Islet of Langerhans (tissue), 1 donor: Measurements from ENCODE around the gene STRIP2.
"Not testable (repeated sequence)": the region's sequence is repeated elsewhere in the genome, so short reads cannot be mapped to it uniquely, and the experiment has no call there.

Experiments used
- FAIRE-seq: peaks from one replicate; lab custom pipeline; 2011; peaks lifted over from hg19 to GRCh38; lab: Jason Lieb, UNC

The STRIP2 gene

DNA sequence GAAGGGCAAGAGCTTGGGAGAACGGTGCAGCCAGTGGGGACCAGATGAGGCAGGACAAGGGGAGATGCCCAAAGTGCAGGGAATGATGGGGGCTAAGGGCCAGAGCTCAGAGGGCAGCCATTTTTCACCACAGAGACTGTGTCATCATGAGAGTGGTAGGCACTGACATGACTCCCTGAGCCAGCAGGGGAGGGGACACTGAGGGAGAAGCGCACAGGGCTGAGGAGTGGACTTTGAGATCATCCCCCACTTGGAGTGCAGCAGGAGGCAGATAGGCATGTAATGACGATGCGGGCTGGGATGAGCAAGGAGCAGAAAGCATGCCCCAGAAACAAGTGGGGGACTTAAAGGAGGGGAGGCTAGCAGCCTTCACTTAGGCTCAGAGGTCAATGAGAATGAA lies 62.9 kb downstream of the STRIP2 start:
- no peak for FAIRE-seq

DNA sequence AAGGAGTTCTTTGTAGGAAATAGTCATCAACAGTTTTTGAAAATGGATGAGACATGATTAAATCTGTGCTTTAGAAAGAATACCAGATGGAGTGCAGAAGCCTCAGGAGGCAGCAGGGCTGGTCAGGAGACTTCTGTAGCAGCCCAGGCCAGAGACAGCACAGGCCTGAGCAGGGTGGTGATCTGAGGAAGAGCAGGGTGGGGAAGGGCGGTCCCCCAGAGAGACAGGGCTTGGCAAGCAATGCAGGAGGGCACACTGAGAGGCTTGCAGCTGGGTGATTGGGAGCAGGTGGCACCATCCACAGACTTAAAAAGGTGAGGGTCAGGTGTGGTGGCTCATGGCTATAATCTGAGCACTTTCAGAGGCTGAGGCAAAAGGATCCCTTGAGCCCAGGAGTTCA lies 63.8 kb downstream of the STRIP2 start:
- no peak for FAIRE-seq

DNA sequence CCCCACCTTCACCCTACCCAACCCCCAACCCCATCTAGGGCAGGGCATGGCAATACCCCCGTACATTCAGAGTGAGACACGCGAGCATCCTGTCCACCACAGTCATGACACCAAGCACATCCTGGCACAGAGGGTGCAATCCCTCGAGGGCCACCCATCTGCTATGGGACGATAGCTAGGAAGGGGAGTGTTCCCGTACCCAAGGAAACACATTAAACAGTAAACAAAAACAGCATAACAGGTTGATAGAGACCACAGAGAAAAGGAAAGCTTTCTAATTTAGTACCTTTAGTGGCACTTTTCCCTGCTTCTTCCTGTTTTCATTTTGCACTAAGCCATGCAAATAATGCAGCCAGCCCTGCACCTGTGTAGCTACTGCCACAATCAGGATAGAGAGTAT lies 65.8 kb downstream of the STRIP2 start:
- FAIRE-seq, result no peak

DNA sequence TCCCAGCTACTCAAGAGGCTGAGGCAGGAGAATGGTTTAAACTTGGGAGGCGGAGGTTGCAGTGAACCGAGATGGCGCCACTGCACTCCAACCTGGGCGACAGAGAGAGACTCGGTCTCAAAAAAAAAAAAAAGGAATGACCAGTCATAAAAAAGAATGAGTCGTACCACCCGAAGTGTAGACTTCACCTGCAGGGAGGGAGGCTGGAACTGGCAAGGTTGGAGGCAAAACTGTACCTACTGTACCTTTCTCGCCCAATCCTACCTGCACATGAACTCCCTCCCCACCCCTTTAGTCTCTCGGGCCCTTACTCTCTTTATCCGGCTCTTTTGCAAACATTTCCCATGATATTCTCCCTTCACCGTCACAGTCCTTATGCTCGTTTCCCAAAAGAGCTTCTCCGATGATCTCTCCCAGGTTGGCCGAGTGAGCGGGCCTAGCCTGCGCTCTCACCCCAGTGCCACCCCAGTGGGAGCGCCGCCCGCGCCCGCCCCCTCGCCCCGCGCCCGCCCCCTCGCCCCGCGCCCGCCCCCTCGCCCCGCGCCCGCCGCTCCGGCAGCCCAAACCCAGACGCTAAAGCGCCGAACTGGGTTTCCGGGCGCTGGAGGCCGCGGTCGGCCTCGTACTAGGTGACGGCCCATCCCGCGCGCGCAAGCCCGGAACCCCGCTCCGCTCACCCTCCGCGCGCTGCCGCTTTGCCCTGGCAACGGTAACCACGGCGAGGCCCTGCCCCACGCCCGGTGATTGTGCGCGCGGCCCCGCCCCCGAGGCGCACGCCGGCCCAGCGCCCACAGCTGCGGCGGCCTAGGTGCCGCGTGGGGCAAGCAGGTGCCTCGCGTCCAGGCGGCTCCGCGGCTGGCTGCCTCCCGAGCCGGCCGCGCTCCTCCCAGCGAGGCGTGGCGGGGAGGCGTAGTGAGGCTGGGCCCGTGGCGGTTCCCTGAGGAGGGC lies 67.8 kb downstream of the STRIP2 start, which contains the start of gene SMKR1:
TSS of gene SMKR1 (plus strand) at position 772 of the 948 bp plus-strand sequence. CDS start 294 bp downstream, outside the sequence.
- FAIRE-seq, result no peak

DNA sequence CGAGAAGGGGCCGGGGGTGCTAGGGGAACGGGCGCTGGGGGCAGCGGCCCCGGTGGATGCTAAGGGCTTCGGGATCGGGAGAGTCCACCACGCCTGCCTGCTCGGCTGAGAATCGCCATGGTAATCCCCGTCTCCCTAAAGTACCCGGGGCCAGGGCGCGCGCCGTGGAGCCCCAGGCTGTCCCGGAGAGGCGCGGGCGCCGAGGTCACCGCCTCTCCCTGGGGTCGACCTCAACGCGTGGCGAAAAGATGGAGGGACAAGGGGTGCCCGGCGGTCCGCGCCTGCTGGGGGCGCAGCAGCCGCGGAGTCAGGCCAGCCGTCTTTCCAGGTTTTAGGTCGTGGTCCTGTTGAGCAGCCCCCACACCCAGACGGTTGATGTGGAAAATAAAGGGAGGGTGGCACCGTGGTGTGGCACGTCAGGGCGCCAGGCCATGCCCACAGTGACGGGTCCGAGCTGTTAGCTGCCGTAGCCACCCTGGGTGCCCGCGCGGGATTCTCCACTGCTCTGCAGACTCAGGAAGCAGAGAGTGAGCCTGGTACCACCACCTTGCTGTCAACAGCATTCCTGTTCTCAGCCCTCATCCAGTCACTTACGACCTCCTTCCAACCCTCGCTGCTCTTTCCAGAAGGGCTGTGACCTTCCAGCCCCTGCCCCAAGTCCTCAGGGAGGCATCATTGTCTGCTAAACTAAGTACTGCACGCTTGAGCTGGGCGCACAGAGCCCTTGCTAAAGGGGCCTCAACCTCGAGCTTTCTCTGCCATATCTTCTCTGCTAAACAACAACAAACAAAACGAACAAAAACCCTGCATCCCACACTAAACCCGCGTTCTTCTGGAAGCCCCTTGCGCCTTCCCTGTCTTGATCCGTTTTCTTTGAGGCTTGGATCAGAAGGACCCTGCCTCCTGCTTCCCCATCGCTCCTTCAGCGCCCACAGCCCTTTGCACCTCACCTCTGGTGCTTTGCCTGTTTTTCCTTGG lies 68.8 kb downstream of the STRIP2 start:
- no peak for FAIRE-seq

DNA sequence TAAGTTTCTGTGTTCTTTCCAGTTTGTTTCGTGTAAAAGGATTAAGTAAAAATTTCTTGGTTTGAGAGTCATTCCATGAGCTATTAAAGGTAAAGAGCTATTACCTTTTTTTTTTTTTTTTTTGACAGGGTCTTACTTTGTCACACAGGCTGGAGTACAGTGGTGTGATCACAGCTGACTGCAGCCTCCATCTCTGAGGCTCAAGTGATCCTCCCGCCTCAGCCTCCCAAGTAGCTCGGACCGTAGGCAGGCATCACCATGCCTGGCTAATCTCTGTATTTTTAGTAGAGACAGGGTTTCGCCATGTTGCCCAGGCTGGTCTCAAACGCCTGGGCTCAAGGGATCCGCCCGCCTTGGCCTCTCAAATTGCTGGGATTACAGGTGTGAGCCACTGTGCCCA lies 69.5 kb downstream of the STRIP2 start:
- FAIRE-seq, result no peak

DNA sequence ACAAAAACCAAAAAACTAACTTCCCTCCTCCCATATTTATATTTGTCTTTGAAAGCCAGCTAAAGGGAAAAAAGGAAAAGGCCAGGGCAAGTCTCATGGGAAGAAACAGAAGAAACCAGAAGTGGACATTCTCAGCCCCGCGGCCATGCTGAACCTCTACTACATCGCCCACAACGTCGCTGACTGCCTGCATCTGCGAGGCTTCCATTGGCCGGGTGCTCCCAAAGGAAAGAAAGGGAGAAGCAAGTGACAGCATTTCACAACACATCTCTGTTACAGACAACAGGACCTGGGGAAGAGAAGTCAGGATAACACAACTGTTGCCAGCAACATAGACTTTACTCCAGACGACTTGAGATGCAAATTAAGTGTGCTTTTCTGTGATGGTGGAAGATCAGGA lies 78.0 kb downstream of the STRIP2 start:
- no peak for FAIRE-seq

DNA sequence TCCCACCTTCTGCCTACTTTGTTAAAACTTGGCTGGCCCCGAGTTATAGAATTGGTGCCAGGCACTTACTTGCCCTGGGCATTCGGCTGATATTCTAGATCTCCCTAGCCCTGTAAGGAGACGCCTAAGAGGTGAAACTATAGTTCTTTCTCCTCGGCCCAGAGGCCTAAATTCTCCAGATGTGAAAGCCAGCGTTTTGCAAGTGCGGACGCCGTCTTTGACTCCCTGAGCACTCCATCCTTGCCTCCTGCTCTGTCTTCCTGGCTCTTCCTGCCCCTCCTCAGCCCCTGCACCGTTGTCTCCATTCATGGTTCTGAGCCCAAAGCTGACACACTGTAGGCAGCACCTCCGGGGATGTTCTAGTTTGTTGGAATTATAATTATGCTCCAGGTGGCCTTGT lies 79.3 kb downstream of the STRIP2 start:
- no peak for FAIRE-seq

DNA sequence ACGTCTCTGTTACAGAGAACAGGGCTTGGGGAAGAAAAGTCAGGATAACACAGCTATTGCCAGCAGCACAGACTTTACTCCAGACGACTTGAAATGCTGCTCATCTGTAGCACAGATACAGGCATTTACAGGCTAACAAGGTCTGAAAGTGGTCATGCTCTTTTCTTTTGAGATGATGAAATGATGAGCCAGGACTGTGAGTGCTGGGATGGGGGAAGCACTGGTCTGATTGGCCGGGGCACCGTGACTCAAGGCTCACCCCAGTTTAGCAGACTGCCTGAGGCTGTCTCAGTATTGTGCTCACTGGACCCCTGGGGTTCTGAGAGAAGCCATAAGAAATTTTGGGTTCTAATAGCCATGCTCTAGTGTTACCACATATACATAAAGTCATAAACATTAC lies 80.5 kb downstream of the STRIP2 start:
- no peak for FAIRE-seq

DNA sequence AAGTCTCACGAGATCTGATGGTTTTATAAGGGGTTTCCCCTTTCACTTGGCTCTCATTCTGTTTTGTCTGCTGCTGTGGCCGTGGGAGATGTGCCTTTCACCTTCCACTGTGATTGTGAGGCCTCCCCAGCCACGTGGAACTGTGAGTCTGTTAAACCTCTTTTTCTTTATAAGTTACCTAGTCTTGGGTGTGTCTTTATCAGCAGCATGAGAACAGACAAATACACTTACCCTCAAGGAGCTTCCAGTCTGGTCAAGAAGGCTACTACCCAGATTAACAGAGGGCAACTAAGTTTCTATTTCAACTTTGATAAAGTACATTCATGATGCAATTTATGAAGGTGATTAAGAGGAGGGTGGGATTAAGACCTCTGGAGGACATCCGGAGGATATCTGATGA lies 81.1 kb downstream of the STRIP2 start:
- FAIRE-seq, result no peak

DNA sequence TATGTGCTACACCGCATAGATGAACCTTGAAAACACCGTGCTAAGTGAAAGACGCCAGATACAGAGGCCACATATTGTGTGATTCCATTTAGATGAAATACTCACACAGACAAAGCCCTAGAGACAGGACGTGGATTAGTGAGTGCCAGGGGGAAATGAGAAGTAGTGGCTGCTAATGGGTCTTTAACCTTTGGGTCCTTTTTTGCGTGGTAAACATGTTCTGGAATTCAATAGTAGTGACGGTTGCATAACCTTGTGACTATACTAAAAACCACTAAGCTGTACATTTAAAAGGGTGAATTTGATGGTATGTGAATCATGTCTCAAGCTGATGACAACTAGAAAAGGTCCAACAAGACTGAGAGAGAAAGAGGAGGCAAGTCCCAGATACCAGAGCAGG lies 83.7 kb downstream of the STRIP2 start:
- no peak for FAIRE-seq

DNA sequence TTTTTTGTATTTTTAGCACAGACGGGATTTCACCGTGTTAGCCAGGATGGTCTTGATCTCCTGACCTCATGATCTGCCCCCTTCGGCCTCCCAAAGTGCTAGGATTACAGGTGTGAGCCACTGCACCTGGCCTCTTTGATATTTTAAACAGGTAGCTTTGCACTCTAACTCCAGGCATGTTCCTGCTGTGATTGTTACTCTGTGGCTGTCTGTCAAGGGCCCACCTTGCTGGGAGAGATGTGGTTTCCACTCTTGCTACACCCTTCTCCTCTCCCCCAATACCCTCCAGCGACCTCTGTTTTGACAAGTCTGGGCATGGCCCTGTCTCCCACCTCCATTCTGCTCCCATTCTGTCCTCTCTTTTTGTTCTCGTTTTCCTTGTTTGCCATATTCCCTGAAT lies 85.2 kb downstream of the STRIP2 start:
- no peak for FAIRE-seq

DNA sequence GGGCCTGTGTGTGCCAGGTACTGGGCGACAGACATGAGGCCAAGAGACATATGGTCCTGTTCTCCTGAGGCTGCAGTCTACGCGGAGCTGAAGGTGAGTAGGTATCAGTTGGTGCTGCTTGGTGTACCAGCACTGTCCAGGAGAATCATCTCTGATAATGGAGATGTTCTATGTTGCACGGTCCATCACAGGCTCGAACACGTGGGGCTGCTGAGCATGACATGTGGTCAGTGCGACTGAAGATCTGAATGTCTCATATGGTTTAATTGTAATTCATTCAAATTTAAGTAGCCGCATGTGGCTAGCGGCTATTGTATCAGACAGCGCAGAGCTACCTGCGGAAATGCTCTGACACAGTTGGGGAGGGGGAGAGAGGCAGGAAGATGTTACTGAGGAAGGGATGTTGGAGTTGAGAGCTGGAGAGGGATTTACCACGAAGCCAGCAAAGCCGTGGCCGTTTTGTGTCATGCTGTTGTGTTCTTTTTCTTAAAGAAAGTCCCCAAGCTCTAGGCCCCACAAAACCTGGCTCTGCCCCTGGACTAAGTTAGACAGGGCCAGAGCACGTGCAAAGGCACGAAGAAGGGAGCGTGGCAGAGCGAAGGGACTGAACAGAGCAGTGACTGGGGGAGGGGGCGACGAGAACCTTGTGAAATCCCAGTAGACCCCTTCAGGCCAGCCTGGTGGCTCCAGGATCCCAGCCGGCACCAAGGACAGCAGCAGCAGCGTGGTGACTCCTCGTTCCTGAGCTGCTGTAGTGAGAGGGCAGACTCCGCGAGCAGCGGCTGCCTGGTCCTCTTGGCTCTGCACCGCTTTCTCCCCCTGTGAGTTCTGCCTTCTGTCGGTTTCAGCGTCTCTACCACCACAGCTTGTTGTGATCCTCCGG lies 88.1 kb downstream of the STRIP2 start:
- no peak for FAIRE-seq

DNA sequence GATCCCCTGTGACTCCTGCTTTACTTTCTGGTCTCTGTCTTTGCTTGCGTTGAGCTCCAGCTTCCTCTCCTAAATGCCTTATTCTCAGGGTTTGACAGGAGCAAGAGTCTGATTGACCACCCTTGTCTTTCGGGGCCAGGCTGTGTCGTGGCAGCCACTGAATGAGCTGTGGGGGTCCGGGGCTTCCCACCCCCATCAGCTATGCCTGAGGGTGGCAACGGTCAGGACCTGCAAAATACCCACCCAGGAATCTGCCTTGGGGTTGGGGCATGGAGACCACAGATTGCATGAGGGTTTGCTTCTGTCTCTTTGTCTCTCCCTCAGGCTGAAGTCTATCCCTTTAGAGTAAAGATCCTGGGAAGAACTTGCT lies 88.7 kb downstream of the STRIP2 start:
- FAIRE-seq, result no peak

DNA sequence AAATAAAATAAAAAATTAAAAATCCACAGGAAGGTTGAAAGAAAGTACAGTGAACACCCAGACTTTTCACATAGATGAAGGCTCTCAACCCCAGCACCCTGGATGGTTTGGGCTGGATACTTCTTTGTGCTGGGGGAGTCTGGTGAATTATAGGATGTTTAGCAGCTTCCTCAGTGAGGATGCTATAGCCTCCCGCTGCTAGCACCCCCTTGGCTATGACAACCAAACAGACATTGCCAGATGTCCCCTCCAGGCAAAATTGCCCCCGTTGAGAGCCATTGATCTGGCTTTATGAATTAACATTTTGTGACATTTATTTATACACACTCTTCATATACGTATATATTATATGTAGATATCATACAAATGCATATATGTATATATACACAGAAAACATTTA lies 89.7 kb downstream of the STRIP2 start:
- no peak for FAIRE-seq

DNA sequence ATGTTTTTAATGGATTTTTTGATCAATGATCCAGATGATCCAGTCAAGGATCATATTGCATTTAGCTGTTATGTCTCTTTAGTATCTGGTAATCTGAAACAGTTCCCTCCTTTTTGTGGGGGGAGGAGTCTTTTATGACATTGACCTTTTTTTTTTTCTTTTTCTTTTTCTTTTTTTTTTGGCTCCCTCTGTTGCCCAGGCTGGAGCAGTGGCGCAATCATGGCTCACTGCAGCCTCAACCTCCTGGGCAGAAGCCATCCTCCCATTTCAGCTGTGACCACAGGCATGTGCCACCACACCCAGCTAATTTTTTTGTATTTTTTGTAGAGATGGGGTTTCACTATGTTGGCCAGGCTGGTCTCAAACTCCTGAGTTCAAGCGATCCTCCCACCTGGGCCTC lies 90.2 kb downstream of the STRIP2 start:
- not testable (repeated sequence) for FAIRE-seq

DNA sequence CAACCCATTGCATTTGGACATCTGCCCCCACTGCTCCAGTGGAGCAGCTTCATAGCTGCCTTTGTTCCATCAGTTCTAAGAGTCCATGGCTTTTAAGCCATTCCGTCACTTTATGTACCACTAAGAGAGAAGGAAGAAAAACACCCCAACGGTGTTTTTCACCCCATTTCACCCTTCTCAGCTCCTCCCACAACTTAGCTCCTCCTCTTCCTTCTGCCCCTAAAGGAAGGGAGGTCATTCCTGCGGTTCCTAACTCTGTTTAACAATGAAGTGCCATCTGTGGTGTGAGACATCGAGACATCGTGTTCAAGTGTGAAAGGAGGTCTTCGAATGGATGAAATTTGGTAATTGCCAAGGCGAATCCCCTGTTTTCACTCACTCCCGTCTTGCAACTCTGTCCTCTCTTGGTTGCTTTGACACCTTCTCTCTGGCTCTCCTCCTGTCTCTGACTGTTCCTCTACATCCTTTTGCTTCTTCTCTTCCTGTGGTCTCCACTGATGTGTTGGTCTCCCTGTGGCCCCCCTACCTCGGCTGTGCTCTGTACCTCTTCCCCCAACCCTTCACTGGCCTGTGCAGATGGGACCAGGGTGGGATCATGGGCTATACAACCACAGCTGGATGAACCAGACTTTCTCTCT lies 91.1 kb downstream of the STRIP2 start:
- FAIRE-seq, result no peak

DNA sequence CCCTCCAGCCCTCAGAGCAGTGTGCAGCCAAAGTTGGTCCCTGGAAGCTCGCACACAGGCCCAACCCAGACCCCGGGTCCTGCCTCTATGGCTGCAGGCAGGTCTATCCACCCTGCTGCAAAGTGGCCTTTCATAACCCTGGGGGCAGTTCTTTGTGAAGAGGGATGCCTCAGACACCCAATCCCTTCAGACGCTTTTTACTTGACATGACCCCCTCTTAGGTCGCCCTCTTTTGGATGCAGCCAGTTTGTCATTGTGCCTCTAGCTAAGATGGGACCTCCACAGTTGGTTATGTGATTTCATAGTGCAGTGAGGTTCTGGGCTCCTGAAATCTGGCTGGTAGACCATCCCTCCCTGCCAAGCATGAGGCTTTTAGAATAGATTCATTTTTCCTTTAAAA lies 95.4 kb downstream of the STRIP2 start:
- FAIRE-seq, result no peak

DNA sequence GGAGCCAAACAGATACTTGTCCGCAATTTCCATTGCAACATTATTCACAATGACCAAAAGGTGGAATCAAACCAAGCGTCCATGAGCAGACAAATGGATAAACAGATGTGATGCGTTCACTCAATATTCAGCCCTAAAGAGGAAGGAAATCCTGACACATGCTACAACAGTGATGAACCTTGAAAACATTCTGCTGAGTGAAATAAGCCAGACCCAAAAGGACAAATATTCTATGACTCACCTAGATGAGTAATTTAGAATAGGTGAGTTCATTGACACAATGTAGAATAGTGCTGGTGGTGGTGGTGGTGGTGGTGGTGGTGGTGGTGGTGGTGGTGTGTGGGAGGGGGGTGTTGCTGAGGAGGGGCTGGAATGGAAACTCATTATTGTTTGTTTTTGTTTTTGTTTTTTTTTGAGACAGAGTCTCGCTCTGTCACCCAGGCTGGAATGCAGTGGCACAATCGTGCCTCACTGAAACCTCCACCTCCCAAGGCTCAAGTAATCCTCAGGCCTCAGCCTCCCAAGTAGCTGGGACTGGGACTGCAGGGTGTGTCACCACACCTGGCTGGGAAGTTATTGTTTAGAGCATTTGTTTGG lies 96.7 kb downstream of the STRIP2 start:
- FAIRE-seq, result no peak

DNA sequence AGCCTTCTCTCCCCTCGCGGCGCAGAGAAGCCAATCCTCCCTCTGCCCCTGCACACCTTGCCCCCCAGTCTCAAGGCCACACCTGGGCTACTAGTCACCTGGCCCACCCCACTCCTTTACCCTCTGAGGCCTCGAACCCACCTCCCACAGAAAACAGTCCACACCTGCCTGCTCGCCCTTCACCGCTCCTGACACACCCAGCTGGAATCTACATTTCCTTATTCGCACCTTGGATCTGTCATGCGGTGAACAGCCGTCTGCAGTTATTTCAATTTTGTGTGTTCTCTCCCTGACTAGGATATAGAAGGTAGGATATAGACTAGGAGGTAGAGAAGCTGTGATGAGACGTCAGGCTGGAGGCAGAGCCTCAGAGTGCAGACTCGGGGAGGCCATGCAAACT lies 97.5 kb downstream of the STRIP2 start:
- FAIRE-seq, result no peak

DNA sequence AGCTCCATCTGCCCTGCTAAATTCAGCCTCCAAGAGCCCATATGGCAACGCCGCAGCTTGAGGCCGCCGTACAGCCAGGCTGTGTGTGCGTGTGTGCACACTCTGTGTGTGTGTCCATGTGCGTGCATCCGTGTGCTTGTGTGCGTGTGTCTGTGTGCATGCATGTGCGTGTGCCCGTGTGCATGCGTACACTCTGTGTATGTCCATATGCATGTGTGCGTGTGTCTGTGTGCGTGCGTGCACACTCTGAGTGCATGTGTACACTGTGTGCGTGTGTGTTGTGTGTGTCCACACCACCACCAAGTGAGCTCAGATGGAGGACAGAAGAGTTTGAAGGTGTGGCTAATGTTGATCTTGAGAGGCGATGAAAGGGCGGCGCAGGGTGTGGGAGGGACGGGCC lies 98.1 kb downstream of the STRIP2 start:
- no peak for FAIRE-seq
